Loucy (cell line): Measurements from ENCODE around the gene ARHGAP1.

ENCODE experiments used
- H2AFZ ChIP-seq: fragments of 200-600 bp; sonication (generic); 2 replicates; pipeline ENCODE4 v1.6.0; 2016; ENCODE audit warnings: antibody characterized with exemption, mild to moderate bottlenecking, low read length, moderate library complexity
- H3F3A ChIP-seq: fragments of 200-600 bp; 2 replicates; pipeline ENCODE4 v1.6.0; 2016; ENCODE audit warnings: antibody characterized with exemption, low read depth, mild to moderate bottlenecking
- H3K27me3 ChIP-seq: fragments of 200-600 bp; sonication (generic); 2 replicates; pipeline ENCODE4 v1.6.1; 2014; ENCODE audit warnings: low read length, mild to moderate bottlenecking; ENCODE audit not compliant: insufficient read depth, poor library complexity, severe bottlenecking
- H3K36me3 ChIP-seq: fragments of 200-600 bp; sonication (generic); 2 replicates; pipeline ENCODE4 v1.6.1; 2016; ENCODE audit warnings: low read length; ENCODE audit not compliant: insufficient read depth
- H3K4me1 ChIP-seq: fragments of 200-600 bp; sonication (generic); 2 replicates; pipeline ENCODE4 v1.5.1; 2014; ENCODE audit warnings: low read length, mild to moderate bottlenecking; ENCODE audit not compliant: insufficient read depth, poor library complexity, severe bottlenecking
- H3K4me2 ChIP-seq: fragments of 200-600 bp; sonication (generic); 2 replicates; pipeline ENCODE4 v1.6.0; 2014; ENCODE audit warnings: antibody characterized with exemption, low read length, low read depth, mild to moderate bottlenecking; ENCODE audit not compliant: poor library complexity, severe bottlenecking
- H3K4me3 ChIP-seq: fragments of 200-600 bp; sonication (generic); 2 replicates; pipeline ENCODE4 v1.5.1; 2014; ENCODE audit warnings: low read length, mild to moderate bottlenecking, mixed read lengths; ENCODE audit not compliant: poor library complexity, severe bottlenecking
- H3K79me2 ChIP-seq: fragments of 200-600 bp; sonication (generic); 2 replicates; pipeline ENCODE4 v1.6.1; 2014; ENCODE audit warnings: low read length; ENCODE audit not compliant: insufficient read depth
- H3K9ac ChIP-seq: fragments of 200-600 bp; sonication (generic); 2 replicates; pipeline ENCODE4 v1.6.0; 2014; ENCODE audit warnings: mild to moderate bottlenecking, low read depth, low read length, moderate library complexity; ENCODE audit not compliant: poor library complexity, severe bottlenecking
- H3K9me2 ChIP-seq: fragments of 200-600 bp; sonication (generic); replicated peaks from 2 replicates; pipeline ENCODE4 v1.6.1; 2016; ENCODE audit warnings: low read depth, low read length, mixed read lengths
- H3K9me3 ChIP-seq: fragments of 200-600 bp; sonication (generic); 2 replicates; pipeline ENCODE4 v1.6.1; 2014; ENCODE audit warnings: mild to moderate bottlenecking, antibody characterized with exemption, low read length, low read depth; ENCODE audit not compliant: insufficient read depth
- H4K20me1 ChIP-seq: fragments of 200-600 bp; sonication (generic); 2 replicates; pipeline ENCODE4 v1.6.0; 2014; ENCODE audit warnings: antibody characterized with exemption, low read length, mild to moderate bottlenecking; ENCODE audit not compliant: insufficient read depth, poor library complexity, severe bottlenecking
- EZH2phosphoT487 ChIP-seq: fragments of 200-600 bp; IDR thresholded peaks from 2 replicates; pipeline ENCODE4 v1.6.1; 2018; ENCODE audit warnings: antibody characterized with exemption, mild to moderate bottlenecking, moderate library complexity, borderline replicate concordance
- TF ChIP-seq, protein P1 (sequence below): fragments of 200-600 bp; sonication (generic); conservative IDR thresholded peaks from 2 replicates; pipeline ENCODE4 v1.5.1; 2014; ENCODE audit warnings: mild to moderate bottlenecking, antibody characterized with exemption, low read length

ARHGAP1 gene

DNA sequence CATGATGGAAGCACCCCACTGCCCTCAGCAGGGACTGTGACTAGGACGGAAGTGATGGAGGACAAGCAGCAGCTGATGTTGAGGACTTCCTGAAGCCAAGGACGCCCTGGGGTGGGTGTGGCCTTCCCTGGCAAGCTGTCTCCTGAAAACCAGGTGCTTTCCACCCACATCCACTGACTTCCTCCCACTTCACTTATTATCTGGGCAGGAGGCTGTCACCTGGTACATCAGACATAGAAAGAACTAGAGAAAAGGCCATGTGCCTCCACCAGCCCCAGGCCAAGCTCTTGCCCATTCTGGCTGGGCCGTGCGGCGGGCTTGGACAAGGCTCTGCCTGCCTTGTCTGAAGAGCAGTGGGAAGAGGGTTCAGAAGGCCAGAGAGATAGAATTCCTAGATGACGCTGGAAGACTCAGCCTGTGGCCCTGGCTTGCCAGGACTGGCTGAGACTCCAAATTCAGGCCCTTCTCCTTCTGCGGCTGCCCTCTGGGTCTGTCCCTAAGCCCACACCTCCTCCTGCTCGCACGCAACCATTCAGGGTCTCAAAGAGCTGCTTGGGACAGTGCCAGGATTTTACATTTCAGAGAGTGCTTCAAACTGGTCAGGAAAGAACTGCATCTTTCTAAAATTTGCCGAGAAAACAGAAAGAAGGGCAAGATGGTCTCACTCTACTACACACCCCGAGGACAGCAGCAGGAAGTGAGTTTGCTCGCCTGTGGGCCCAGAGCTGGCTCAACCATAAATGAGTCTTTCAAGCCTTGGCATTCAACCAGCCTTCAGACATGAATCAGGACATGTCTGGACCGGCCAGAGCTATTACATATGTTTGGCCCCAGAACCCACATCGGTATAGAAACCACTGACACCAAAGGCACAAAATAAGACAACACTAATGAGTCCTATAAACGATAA lies 13.3 kb downstream of the ARHGAP1 start:
- no peaks in the 10 kb centered on the region for H3K27me3 ChIP-seq
- H3K79me2 ChIP-seq = no peaks in the 10 kb centered on the region
- H3K4me2 ChIP-seq = no peak overlapping the region
- H3K9ac ChIP-seq = no peak overlapping the region
- H3K4me1 ChIP-seq = peaks cover 9% of the 10 kb centered on the region
- H3K9me2 ChIP-seq = no peaks in the 10 kb centered on the region
- no peak overlapping the region for H3K4me3 ChIP-seq
- no peaks in the 10 kb centered on the region for H4K20me1 ChIP-seq
- H3K36me3 ChIP-seq = peaks cover 13% of the 10 kb centered on the region; the same call in 1 of the 2 replicates
- H3K9me3 ChIP-seq = no peaks in the 10 kb centered on the region
- H2AFZ ChIP-seq = no peak overlapping the region
- TF ChIP-seq EZH2phosphoT487 = no peak
- TF ChIP-seq, protein P1, sequence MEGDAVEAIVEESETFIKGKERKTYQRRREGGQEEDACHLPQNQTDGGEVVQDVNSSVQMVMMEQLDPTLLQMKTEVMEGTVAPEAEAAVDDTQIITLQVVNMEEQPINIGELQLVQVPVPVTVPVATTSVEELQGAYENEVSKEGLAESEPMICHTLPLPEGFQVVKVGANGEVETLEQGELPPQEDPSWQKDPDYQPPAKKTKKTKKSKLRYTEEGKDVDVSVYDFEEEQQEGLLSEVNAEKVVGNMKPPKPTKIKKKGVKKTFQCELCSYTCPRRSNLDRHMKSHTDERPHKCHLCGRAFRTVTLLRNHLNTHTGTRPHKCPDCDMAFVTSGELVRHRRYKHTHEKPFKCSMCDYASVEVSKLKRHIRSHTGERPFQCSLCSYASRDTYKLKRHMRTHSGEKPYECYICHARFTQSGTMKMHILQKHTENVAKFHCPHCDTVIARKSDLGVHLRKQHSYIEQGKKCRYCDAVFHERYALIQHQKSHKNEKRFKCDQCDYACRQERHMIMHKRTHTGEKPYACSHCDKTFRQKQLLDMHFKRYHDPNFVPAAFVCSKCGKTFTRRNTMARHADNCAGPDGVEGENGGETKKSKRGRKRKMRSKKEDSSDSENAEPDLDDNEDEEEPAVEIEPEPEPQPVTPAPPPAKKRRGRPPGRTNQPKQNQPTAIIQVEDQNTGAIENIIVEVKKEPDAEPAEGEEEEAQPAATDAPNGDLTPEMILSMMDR = no peak
- H3F3A ChIP-seq = no peaks in the 10 kb centered on the region

DNA sequence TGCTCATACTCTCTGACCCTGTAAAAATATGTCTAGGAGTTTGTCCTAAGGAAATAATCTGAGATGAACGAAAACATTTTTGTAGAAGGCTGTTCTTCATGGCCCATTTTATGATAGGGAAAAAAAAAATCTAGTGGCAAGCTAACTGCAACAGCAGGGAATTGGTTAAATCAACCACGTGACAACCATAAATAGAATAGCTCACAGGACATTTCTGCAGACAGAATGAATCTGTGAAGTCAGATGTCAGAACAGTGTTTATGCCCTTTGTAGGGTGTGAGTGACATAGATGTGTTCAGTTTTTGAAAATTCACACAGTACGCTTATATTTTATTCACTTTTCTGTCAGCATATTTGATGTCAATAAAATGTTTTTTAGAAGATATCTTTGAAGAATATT lies 16.1 kb downstream of the ARHGAP1 start:
- TF ChIP-seq, protein P1 = no peak
- no peak for TF ChIP-seq EZH2phosphoT487
- peaks cover 38% of the 10 kb centered on the region; the same call in 1 of the 2 replicates for H3K36me3 ChIP-seq
- H3K79me2 ChIP-seq = no peaks in the 10 kb centered on the region
- no peak overlapping the region for H2AFZ ChIP-seq
- H3K4me3 ChIP-seq = no peak overlapping the region
- H3K9me2 ChIP-seq = no peaks in the 10 kb centered on the region
- no peaks in the 10 kb centered on the region for H3K27me3 ChIP-seq
- no peak overlapping the region for H3K9ac ChIP-seq
- H4K20me1 ChIP-seq = no peaks in the 10 kb centered on the region
- H3K9me3 ChIP-seq = no peaks in the 10 kb centered on the region
- no peaks in the 10 kb centered on the region for H3F3A ChIP-seq
- no peak overlapping the region for H3K4me2 ChIP-seq
- peaks cover 9% of the 10 kb centered on the region for H3K4me1 ChIP-seq

DNA sequence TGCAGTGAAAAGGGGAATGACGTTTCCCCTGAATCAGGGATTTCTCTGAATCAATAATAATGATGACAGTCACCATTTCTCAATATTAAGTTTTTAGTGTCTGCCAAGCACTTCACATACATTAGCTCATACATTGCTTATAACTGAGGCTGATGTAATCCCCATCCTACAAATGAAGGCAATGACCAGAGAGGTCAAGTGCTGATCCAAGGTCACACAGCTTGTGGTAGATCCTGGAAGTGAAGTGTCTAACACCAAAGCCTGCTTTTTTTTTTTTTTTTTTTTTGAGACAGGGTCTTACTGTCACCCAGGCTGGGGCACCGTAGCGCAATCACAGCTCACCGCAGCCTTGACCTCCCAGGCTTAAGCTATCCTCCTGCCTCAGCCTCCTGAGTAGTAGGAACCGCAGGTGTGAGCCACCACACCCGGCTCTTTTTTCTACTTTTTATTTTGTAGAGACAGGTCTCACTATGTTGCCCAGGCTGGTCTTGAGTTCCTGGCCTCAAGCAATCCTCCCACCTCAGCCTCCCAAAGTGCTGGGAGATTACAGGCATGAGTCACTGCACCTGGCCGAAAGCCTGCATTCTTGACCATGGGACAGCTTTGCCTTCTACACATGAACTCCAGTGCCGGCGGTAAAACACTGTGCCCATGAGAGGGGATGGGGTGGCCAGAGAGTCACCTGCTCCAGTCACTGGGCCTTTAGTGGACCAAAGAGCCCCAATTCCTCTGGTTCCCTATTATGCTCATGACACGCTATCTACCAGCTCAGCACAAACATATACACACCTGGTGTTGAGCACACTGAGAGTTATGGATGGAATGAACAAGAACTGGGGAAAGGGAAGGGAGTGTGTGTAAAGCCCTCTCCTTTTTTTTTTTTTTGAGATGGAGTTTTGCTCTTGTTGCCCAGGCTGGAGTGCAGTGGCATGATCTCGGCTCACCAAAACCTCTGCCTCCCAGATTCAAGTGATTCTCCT lies 17.4 kb downstream of the ARHGAP1 start:
- no peak for TF ChIP-seq EZH2phosphoT487
- TF ChIP-seq, protein P1 = no peak
- Histone ChIP-seq H3K9me2 (no peaks in the 10 kb centered on the region), H3K36me3 (peaks cover 47% of the 10 kb centered on the region; the same call in 1 of the 2 replicates), H3K27me3 (no peaks in the 10 kb centered on the region), H3K4me3 (no peak overlapping the region), H3K9ac (no peak overlapping the region), H3K9me3 (no peaks in the 10 kb centered on the region), H3K4me1 (peaks cover 9% of the 10 kb centered on the region), H3F3A (no peaks in the 10 kb centered on the region), H2AFZ (no peak overlapping the region), H3K79me2 (no peaks in the 10 kb centered on the region), H3K4me2 (no peak overlapping the region), H4K20me1 (no peaks in the 10 kb centered on the region)
